ENCODE results near the gene ASB18. TPM values are rescaled to one million over a fixed set of nuclear protein-coding genes. Genes with fewer than 3 reads are reported as not detected.

ASB18 gene
- total and polyA plus RNA-seq, 9 donors = not detected

DNA sequence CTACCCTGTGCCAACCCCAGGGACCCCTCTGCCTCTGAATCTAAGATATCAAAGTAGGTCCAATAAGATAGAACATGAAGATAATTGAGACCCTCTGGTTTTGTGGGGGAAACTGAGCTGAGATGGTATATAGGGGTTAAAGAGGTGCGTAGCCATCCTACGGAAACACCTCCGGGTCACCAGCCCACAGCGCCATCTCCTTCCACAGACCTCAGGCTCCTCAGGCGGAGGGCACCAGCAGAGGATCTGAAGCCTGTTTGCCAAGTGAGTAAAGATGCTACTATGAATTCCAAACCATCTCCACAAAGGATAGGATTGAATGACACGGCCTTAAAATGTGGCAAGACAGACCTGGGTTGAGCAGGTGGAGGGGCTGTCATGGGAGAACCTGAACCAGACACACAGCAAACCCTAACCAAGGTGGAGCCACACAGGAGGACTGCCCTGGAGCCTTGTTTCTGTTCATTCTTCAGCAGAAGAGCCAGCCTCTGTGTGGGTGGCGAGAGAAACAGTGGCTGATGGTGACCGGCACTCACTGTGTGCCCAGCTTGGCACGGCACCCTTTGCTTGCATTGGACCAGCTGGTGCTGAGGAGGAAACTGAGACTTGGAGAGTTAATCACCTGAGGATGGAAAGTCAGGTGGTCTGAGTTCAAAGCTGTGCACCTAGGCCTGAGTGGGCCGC, 106.2 kb downstream of the ASB18 start:
- Histone ChIP-seq H3K27me3 (no peaks in the 10 kb centered on the region), H3K36me3 (no peaks in the 10 kb centered on the region), H3K9me3 (no peaks in the 10 kb centered on the region), H3K4me1 (ENCODE audit: insufficient read depth) (no peaks in the 10 kb centered on the region), H3K27ac (no peak overlapping the region), H3K4me3 (no peak overlapping the region)
- no peak for TF ChIP-seq POLR2A (IDR thresholded peaks at IDR 0.05)
- TF ChIP-seq EP300 (IDR thresholded peaks at IDR 0.05) = no peak
- TF ChIP-seq, protein P1, sequence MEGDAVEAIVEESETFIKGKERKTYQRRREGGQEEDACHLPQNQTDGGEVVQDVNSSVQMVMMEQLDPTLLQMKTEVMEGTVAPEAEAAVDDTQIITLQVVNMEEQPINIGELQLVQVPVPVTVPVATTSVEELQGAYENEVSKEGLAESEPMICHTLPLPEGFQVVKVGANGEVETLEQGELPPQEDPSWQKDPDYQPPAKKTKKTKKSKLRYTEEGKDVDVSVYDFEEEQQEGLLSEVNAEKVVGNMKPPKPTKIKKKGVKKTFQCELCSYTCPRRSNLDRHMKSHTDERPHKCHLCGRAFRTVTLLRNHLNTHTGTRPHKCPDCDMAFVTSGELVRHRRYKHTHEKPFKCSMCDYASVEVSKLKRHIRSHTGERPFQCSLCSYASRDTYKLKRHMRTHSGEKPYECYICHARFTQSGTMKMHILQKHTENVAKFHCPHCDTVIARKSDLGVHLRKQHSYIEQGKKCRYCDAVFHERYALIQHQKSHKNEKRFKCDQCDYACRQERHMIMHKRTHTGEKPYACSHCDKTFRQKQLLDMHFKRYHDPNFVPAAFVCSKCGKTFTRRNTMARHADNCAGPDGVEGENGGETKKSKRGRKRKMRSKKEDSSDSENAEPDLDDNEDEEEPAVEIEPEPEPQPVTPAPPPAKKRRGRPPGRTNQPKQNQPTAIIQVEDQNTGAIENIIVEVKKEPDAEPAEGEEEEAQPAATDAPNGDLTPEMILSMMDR (IDR thresholded peaks at IDR 0.05) = no peak
- WGBS, 3 donors = 88 to 91% (median 90%) methylated on average over 10 of the region's 10 CpGs
- intact Hi-C loops (cut with DNase I) = no loop called here
- DNase-seq = no peak

DNA sequence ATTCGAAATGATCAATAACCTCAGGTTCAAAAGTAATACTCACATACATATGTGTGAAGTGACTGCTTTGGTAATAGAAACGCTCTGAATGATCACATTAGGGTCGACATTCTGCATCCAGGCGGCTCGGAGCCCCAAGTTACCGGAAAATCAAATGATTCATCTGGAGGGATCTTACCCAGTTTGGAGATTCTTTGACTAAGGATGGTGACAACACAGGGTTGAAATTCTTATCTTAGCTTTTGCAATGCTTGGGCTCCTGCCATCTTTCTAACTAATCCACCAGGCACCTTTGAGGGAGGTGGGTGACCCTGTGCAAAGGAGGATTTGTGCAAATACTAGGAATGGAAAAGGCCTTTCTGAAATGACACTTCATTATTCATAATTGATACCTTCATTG, 106.8 kb downstream of the ASB18 start:
- intact Hi-C loops (cut with DNase I) = no loop called here
- no peak for DNase-seq
- H3K27me3 ChIP-seq = no peaks in the 10 kb centered on the region

GRCh38 chr2:236156860-236157194, 107.4 kb downstream of the ASB18 start:
- no peak for DNase-seq
- TF ChIP-seq, protein P1 (IDR thresholded peaks at IDR 0.05) = no peak
- no peak for TF ChIP-seq POLR2A (IDR thresholded peaks at IDR 0.05)
- TF ChIP-seq EP300 (IDR thresholded peaks at IDR 0.05) = no peak
- H3K36me3 ChIP-seq = no peaks in the 10 kb centered on the region
- H3K4me3 ChIP-seq = no peak overlapping the region
- H3K4me1 ChIP-seq (ENCODE audit: insufficient read depth) = no peaks in the 10 kb centered on the region
- intact Hi-C loops (cut with DNase I) = no loop called here
- H3K9me3 ChIP-seq = no peaks in the 10 kb centered on the region
- WGBS, 3 donors = 83 to 91% (median 85%) methylated on average over 7 of the region's 7 CpGs
- no peak overlapping the region for H3K27ac ChIP-seq
- no peaks in the 10 kb centered on the region for H3K27me3 ChIP-seq

More for the DNA sequence above, 106.8 kb downstream of the ASB18 start:
- no peaks in the 10 kb centered on the region for H3K36me3 ChIP-seq
- H3K4me1 ChIP-seq (ENCODE audit: insufficient read depth) = no peaks in the 10 kb centered on the region
- H3K4me3 ChIP-seq = no peak overlapping the region
- H3K9me3 ChIP-seq = no peaks in the 10 kb centered on the region
- WGBS, 3 donors = 92 to 95% (median 94%) methylated on average over 6 of the region's 6 CpGs
- TF ChIP-seq, protein P1 (IDR thresholded peaks at IDR 0.05) = no peak
- no peak for TF ChIP-seq EP300 (IDR thresholded peaks at IDR 0.05)
- TF ChIP-seq POLR2A (IDR thresholded peaks at IDR 0.05) = no peak
- H3K27ac ChIP-seq = no peak overlapping the region

- TF ChIP-seq, protein P1 (IDR thresholded peaks at IDR 0.05) = no peak
- TF ChIP-seq EP300 (IDR thresholded peaks at IDR 0.05) (no peak), POLR2A (IDR thresholded peaks at IDR 0.05) (no peak)
- WGBS, 3 donors = 91 to 92% (median 91%) methylated on average over 16 of the region's 16 CpGs
- H3K27ac ChIP-seq = no peak overlapping the region
- no peak for DNase-seq
- no peaks in the 10 kb centered on the region for H3K27me3 ChIP-seq
- H3K9me3 ChIP-seq = no peaks in the 10 kb centered on the region
- no peaks in the 10 kb centered on the region for H3K36me3 ChIP-seq
- intact Hi-C loops (cut with DNase I) = no loop called here
- H3K4me1 ChIP-seq (ENCODE audit: insufficient read depth) = no peaks in the 10 kb centered on the region
- no peak overlapping the region for H3K4me3 ChIP-seq
Observed at GRCh38 chr2:236156095-236156859, 107.9 kb downstream of the ASB18 start.
